ENCODE data around the gene ZNF577.

The ZNF577 gene

GRCh38 chr19:51837145-51837544 lies 50.6 kb downstream of the ZNF577 start:
- no peak overlapping the region for H3K27ac ChIP-seq
- no peaks in the 10 kb centered on the region for H3K9me3 ChIP-seq
- intact Hi-C loops (cut with DNase I; ENCODE audit: low total_unique reads): no loop called here
- H3K36me3 ChIP-seq: peaks cover 0 to 5% (median 0%) of the 10 kb centered on the region in 3 donors
- no peak for DNase-seq
- H3K4me1 ChIP-seq: no peaks in the 10 kb centered on the region
- no peak overlapping the region for H3K4me3 ChIP-seq
- no peaks in the 10 kb centered on the region for H3K27me3 ChIP-seq
- TF ChIP-seq CTCF (IDR thresholded peaks at IDR 0.05): no peak

GRCh38 chr19:51830274-51830673 lies 57.5 kb downstream of the ZNF577 start:
- H3K36me3 ChIP-seq: no peaks in the 10 kb centered on the region
- TF ChIP-seq CTCF (IDR thresholded peaks at IDR 0.05): no peak
- intact Hi-C loops (cut with DNase I; ENCODE audit: low total_unique reads): no loop called here
- no peaks in the 10 kb centered on the region for H3K27me3 ChIP-seq
- no peak overlapping the region for H3K4me3 ChIP-seq
- H3K9me3 ChIP-seq: peaks cover 0 to 11% (median 0%) of the 10 kb centered on the region in 3 donors
- H3K4me1 ChIP-seq: no peaks in the 10 kb centered on the region
- H3K27ac ChIP-seq: no peak overlapping the region
- DNase-seq: no peak

- no peaks in the 10 kb centered on the region for H3K36me3 ChIP-seq
- no peak overlapping the region for H3K27ac ChIP-seq
- H3K4me1 ChIP-seq: no peaks in the 10 kb centered on the region
Observed at GRCh38 chr19:51824281-51825005, 63.3 kb downstream of the ZNF577 start.

GRCh38 chr19:51822946-51823345 lies 64.8 kb downstream of the ZNF577 start:
- Histone ChIP-seq H3K9me3 (peaks cover 0 to 11% (median 0%) of the 10 kb centered on the region in 3 donors), H3K27me3 (no peaks in the 10 kb centered on the region), H3K36me3 (no peaks in the 10 kb centered on the region), H3K4me3 (no peak overlapping the region), H3K4me1 (peaks cover 0 to 1% (median 0%) of the 10 kb centered on the region in 4 donors), H3K27ac (no peak overlapping the region)
- TF ChIP-seq CTCF (IDR thresholded peaks at IDR 0.05): no peak
- intact Hi-C loops (cut with DNase I; ENCODE audit: low total_unique reads): no loop called here
- no peak for DNase-seq

More at GRCh38 chr19:51824281-51825005, 63.3 kb downstream of the ZNF577 start:
- H3K27me3 ChIP-seq: no peaks in the 10 kb centered on the region
- H3K4me3 ChIP-seq: no peak overlapping the region
- DNase-seq: peak in 1 of 2 donors; percentile 27
- intact Hi-C loops (cut with DNase I; ENCODE audit: low total_unique reads): no loop called here
- TF ChIP-seq CTCF (IDR thresholded peaks at IDR 0.05): no peak
- peaks cover 0 to 11% (median 0%) of the 10 kb centered on the region in 3 donors for H3K9me3 ChIP-seq

- Histone ChIP-seq H3K4me3 (no peak overlapping the region), H3K36me3 (no peaks in the 10 kb centered on the region), H3K4me1 (peaks cover 0 to 8% (median 0%) of the 10 kb centered on the region in 4 donors), H3K9me3 (peaks cover 0 to 11% (median 0%) of the 10 kb centered on the region in 3 donors), H3K27ac (no peak overlapping the region), H3K27me3 (no peaks in the 10 kb centered on the region)
- intact Hi-C loops (cut with DNase I; ENCODE audit: low total_unique reads): no loop called here
- DNase-seq: no peak
- TF ChIP-seq CTCF (IDR thresholded peaks at IDR 0.05): no peak
Observed at GRCh38 chr19:51822325-51822724, 65.4 kb downstream of the ZNF577 start.

Data from tibial artery (tissue), 4 donors.